ENCODE measurements around the gene ERBB3. TPM values are rescaled to one million over a fixed set of nuclear protein-coding genes. Genes with fewer than 3 reads are reported as not detected.

Gene ERBB3
- total and polyA plus RNA-seq, 2 of the 8 experiments (the other 6 are each of a cell fraction or from before 2014, with no cell fraction given) = 33.9 to 52.4 TPM

DNA sequence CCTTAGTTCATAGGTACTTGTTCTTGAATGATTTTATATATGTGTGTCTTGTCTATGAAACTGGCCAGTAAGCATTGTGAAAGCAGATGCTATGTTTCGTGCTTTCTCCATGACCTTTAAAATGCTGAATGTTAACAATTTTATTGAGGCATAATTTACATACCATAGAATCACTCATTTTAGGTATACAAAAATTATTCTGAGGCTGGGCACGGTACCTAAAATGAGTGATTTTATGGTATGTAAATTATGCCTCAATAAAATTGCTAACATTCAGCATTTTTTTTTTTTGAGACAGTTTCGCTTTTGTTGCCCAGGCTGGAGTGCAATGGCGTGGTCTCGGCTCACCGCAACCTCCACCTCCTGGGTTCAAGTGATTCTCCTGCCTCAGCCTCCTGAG is 54.9 kb downstream of the ERBB3 start:
- Histone ChIP-seq H2BK20ac (ENCODE audit: low read length) (no peak overlapping the region), H3K4me2 (ENCODE audit: insufficient read depth in 1 of 2, low read depth in 2 of 2, low read length in 2 of 2) (no peak overlapping the region), H3K79me1 (ENCODE audit: low read depth, low read length) (no peaks in the 10 kb centered on the region), H3K9me3 (ENCODE audit: insufficient read depth in 2 of 2, low read depth in 1 of 2, low read length in 1 of 2) (no peaks in the 10 kb centered on the region; a peak in 1 of 4 replicates), H3K9ac (replicated peaks in 1 of 4; ENCODE audit: extremely low read depth in 1 of 4, low read depth in 3 of 4, low read length in 3 of 4) (no peak overlapping the region), H3K27ac (ENCODE audit: low read depth, low read length) (no peak overlapping the region), H3K36me3 (ENCODE audit: control insufficient read depth in 2 of 4, insufficient read depth in 4 of 4, low read length in 3 of 4) (peaks cover 25 to 79% (median 63%) of the 10 kb centered on the region in 4 experiments), H3K18ac (ENCODE audit: extremely low read depth, low read length) (no peak overlapping the region), H2BK15ac (ENCODE audit: low read length) (no peak overlapping the region), H2BK5ac (ENCODE audit: low read depth, low read length) (no peak overlapping the region), H3K4me1 (replicated peaks in 1 of 4; ENCODE audit: control insufficient read depth in 3 of 4, insufficient read depth in 4 of 4, low read length in 3 of 4) (no peaks in the 10 kb centered on the region), H2AK5ac (ENCODE audit: low read depth, low read length) (no peak overlapping the region), H3K4ac (replicated peaks; ENCODE audit: insufficient read length, low read depth, low read length) (no peak overlapping the region), H3K14ac (ENCODE audit: insufficient read length) (no peak overlapping the region), H3K27me3 (replicated peaks in 1 of 4; ENCODE audit: control insufficient read depth in 3 of 4, extremely low read depth in 1 of 4, insufficient read depth in 3 of 4, low read length in 3 of 4) (no peaks in the 10 kb centered on the region), H3K79me2 (ENCODE audit: control insufficient read depth in 1 of 2, insufficient read depth in 2 of 2, low read length in 2 of 2) (peaks cover 0 to 5% of the 10 kb centered on the region in 2 experiments; a peak in 1 of 4 replicates), H3K4me3 (ENCODE audit: extremely low read depth in 1 of 4, insufficient read depth in 2 of 4, low read depth in 3 of 4, low read length in 4 of 4) (no peak overlapping the region), H2BK120ac (replicated peaks; ENCODE audit: low read depth, low read length) (no peak overlapping the region), H3K56ac (replicated peaks; ENCODE audit: insufficient read length, low read depth, low read length) (no peak overlapping the region), H2BK12ac (ENCODE audit: low read depth, low read length) (no peak overlapping the region), H4K8ac (ENCODE audit: extremely low read depth, insufficient read depth, low read length) (no peak overlapping the region), H3K23ac (ENCODE audit: insufficient read length) (no peak overlapping the region), H4K5ac (ENCODE audit: insufficient read length, low read depth, low read length) (no peak overlapping the region), H3K23me2 (ENCODE audit: low read depth, low read length) (no peaks in the 10 kb centered on the region), H4K91ac (replicated peaks; ENCODE audit: insufficient read length, low read length) (no peak overlapping the region), H2AFZ (ENCODE audit: low read length) (no peak overlapping the region), H4K20me1 (replicated peaks in 1 of 2; ENCODE audit: control insufficient read depth in 1 of 2, insufficient read depth in 2 of 2, low read length in 2 of 2) (no peaks in the 10 kb centered on the region)
- ChIA-PET CTCF (ENCODE audit: partially characterized antibody) (interaction anchor here (0.6 kb wide), 1 partner anchor 16 kb away, joined by 5 read pairs; no protein-coding TSS in a partner anchor), POLR2A (ENCODE audit: partially characterized antibody) (interaction anchor here (0.9 kb wide), 1 partner anchor 10 kb away, joined by 4 read pairs; no protein-coding TSS in a partner anchor)
- DNase-seq (ENCODE audit: low read depth in 1 of 2, low spot score in 2 of 2) (no peak), FAIRE-seq (no peak)
- WGBS, 2 experiments (ENCODE audit: extremely low coverage in 1 of 2, insufficient coverage in 1 of 2, insufficient read length in 1 of 2, insufficient replicate concordance in 2 of 2, low coverage in 1 of 2, low lambda C conversion rate in 2 of 2, missing lambda C conversion rate in 1 of 2) = 92% methylated on average over 6 of the region's 6 CpGs; no CpG with 5 or more reads in 1 of the 2 experiments
- no peak for TF ChIP-seq KDM4A (IDR thresholded peaks at IDR 0.05; ENCODE audit: low read depth, low read length, severe bottlenecking)
- no peak for TF ChIP-seq ZNF274 (IDR thresholded peaks at IDR 0.05; ENCODE audit: borderline replicate concordance, extremely low read depth, low read length)
- TF ChIP-seq PHF8 (conservative IDR thresholded peaks at IDR 0.05; ENCODE audit: low read depth, low read length) = no peak
- TF ChIP-seq YY1 (IDR thresholded peaks at IDR 0.05; ENCODE audit: low read depth, low read length) = no peak
- no peak for TF ChIP-seq GTF2F1 (IDR thresholded peaks at IDR 0.05; ENCODE audit: borderline replicate concordance, low read depth, low read length)

Measured in H1 (cell line).